Astrocyte of the hippocampus (primary cell): Measurements from ENCODE around the gene TRPV6.

Experiments
- DNase-seq: peaks from one replicate; pipeline ENCODE4 v3.0.0; 2011; ENCODE audit warnings: low read depth, low spot score

Gene TRPV6

DNA sequence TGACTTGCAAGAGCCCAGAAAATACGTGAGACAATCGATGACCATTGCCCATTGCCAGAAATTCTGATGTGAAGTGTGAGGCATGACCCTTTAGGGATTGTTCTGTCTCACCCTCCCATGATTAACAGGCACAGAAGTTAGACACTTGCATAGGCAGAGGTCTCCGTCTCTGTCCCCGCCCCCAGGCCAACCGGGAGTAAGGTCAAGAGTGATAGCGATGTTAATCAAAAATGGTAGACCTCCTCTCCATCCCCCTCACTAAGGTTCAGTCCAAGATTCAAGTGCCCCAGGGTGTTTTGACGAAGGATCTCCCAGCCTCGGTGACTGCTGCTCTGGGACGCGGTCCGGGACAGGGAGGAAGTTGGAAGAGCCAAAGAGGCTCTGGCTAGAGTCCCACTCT, 22.7 kb upstream of the TRPV6 start:
- DNase-seq = no peak

DNA sequence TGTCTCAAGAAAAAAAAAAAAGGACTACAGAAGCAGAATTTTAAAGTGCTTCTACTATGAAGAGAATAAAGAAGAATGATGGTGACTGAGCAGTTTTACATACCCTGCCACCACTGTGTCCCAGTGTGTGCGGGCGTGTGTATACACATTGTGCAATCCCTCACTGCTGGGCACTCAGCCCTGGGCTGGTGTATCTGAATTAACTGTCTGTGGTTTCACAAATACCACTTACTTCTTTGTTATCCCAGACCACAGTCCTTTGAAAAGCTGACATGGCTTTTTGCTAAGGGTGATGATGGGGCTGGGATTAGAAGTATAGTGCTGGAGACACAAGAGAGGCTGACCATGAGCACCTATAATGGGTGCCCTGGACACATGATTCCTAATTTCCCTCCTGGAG, 21.1 kb upstream of the TRPV6 start:
- DNase-seq = no peak

DNA sequence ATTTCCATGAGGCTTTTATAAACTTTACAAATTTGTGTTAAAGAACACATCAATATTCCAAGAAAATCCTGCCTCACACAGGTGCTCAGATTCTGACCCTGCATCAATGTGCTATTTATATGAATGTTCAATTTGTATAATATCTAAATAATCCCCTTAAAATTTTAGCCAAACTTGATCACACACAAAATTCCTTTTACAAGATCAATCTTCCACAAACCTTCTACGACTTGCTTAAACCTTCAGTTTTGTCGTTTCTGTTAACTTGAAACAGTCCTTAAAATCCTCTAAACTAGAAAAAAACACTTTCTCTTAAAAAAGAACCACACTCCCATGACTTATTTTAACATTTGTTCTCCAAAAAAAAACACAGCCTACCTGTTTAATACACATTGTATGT, 20.2 kb upstream of the TRPV6 start:
- DNase-seq = no peak

DNA sequence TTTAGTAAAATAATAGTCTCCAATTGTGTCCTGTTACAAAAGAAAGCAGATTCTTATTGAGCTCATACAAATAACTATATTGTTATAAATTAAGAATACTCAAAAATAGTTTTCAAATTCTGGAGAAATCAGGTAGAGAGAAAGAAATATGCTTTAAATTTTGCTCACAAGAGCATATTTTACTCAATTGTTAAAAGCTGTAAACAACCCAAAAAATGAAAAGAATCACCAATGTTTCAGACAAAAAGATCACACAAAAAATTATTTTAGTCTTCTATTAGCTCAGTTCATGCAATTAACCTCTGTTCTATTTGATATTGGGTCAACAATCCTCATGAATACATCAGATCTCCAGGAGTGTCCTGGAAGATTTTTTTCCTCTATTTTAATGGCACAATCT, 18.6 kb upstream of the TRPV6 start:
- DNase-seq = no peak

DNA sequence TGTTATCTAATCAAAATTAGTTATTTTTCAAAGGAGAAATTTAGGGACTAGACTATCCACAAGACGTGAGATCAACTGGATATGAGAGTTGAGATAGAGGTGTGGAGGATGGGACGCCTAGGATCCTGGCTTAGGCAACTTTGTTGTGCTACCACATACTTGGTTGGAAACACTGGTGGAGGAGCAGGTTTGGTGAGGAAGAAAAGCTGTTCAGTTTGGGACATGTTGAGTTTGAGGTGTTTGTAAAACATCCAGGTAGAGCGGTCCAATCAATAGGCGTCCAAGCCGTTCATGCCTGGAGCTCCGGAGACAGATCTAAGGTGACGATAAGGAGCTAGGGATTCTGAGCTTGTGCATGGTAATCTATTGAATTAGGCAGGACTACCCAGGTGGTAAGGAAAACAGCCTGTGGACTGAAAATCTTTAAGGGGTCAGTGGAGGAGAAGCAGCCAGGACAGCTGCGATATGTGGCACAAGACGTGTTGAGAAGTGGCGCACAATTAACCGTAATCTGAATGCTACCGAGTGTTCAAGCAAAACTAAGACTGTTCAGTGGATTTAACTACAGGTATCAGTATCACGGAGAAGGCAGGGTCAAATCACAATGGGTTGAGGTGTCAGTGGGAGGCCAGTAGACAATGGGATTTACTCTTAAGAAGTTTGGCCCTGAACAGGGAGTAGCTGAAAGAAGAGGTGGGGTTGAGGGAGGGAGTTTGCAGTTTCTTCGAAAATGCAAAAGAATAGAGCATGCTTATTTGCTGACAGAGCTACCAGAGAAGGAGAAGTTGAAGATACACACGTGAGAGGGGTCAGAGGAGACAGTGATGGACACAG, 16.1 kb upstream of the TRPV6 start:
- no peak for DNase-seq

DNA sequence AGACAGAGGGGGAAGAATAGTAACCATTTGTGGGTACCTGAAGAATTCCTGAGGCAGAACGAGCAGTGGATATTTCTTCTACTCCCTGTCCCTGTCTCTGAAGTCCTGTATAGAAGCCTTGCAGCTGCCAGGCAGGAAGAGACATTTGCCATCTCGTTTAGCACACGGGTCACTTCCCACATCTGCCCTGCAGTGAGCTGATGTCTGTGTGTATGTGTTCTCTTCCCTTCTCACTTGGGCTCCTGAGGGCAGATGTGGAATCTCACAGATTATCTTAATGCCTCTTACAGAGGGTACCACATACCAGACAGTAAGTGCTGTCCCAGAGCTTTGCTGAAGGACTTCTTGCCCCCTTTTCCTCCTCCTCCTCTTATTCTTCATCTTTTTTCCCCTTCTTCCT, 14.1 kb upstream of the TRPV6 start:
- no peak for DNase-seq

DNA sequence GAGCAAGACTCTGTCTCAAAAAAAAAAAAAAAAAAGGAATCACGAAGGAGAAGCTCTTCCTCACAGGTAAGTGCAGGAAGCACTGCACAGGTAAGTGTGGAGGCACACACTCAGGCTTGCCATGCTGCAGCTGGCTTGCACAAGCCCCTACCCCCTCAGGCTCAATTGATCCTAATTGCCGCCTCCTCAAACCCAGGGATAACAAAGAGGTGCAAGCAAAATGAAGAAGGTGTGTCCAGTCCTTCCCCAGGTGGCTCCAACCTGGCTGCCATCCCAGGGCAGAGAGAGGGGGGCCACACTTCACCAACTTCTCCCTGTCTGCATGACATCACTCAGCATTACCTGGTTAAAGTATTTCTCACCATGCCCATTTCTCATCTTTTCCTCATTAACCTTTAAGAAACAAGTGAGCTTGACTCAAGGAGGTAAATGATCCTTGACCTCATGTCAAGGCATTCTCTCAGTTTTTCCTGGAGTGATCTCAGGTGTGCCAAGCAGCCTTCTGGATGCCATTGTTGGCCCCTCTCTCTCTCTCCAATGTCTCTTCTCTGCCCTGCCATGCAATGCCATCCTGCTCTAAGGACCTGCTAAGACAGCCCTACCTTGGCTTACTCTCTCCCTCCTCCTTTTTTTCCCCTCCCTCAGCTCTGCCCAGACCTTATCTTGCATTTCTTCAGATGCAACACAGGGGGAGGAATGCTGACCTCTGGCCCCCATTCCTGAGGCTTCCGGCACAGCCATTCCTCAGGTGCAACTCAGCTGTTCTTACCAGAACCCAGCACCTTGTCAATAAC, 13.0 kb upstream of the TRPV6 start:
- no peak for DNase-seq

DNA sequence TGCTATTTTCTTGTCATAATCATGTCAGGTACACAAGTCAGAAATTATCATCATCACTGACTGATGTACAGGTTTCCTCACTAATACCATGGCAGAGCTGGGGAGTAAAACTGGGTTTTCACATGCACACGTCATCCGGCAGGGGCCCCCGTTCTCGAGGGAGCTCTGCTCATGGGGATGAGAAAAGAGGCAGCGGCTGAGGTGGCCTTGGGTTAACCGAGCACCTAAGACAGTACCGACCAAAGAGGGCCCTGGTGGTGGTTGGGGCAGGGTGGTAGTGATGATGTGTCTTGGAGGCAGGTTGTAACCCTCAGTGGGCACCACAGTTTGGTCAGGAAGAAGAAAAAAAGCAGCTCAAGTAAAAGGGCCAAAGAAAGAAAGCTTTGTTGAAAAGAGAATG, 12.1 kb upstream of the TRPV6 start:
- no peak for DNase-seq

DNA sequence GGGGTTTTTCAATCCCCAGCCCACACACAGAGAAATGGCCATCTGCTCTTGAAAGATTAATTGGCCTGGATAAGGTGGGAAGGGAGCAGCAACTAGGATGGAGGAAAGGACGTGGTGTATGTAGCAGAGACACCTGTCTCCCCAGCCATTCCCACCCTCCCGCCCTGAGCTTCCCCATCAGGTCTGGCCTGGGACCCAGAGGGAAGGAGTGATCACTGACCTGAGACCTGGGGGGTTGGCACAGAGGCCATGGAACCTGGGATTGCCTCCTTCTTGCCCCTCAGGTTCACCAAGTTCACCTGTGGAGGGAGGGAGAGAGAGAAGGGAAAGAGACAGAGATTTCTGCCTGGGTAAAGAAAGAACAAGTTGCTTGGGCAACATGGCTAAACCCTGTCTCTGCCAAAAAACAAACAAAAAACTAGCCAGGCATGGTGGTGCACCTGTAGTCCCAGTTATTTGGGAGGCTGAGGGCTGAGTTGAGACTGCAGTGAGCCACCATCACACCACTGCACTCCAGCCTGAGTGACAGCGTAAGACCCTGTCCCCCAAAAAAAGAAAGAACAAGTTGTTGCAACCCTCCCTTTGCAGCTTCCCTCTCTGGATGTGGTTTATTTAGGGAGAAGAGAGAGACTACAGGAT, 11.3 kb upstream of the TRPV6 start:
- DNase-seq = no peak

DNA sequence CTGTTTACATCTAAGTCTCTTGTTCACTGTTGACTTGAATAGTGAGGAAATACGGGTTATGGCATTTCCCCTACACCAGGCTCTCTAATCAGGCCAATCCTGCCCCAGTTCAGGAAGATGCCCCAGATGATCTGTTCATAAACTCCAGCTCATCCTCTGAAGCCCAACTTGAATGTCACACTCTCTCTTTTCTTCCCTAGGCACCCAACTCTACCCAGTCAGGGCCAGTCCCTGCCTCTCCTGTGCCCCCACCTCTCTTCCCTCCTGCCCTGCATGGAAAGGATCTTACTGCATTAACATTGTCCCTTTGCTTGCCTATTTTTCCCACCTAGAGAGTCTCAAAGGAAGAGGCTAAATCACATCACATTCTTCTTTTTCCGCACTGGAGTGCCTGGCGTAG, 10.6 kb upstream of the TRPV6 start:
- no peak for DNase-seq

DNA sequence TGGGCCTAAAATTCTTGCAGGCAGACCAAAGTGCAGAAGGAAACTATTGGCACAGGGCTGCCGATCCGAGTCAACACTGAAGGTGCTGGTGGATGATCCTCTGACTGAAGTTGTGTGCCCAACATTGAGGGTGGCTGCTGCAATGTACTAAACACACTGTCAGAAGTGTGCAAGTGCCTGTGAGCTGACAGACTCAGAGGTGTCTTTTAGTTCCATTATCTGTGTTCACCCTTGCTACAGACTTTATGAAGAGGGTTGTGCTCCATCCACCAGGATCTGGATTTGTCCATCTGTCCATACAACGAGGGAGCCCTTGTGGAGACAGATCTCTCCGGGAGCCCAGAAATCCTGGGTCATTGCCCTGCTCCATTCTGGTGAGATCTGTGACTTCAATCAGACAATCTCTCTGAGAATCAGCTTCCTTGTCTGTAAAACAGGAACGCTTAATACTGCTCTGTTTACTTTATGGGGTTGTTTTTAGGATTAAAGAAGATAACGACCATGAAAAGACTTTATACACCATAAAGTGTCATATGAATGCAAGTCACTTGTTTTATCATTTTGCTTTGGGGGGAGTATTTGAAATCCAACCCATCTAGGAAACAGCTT, 9.5 kb upstream of the TRPV6 start:
- DNase-seq = no peak

DNA sequence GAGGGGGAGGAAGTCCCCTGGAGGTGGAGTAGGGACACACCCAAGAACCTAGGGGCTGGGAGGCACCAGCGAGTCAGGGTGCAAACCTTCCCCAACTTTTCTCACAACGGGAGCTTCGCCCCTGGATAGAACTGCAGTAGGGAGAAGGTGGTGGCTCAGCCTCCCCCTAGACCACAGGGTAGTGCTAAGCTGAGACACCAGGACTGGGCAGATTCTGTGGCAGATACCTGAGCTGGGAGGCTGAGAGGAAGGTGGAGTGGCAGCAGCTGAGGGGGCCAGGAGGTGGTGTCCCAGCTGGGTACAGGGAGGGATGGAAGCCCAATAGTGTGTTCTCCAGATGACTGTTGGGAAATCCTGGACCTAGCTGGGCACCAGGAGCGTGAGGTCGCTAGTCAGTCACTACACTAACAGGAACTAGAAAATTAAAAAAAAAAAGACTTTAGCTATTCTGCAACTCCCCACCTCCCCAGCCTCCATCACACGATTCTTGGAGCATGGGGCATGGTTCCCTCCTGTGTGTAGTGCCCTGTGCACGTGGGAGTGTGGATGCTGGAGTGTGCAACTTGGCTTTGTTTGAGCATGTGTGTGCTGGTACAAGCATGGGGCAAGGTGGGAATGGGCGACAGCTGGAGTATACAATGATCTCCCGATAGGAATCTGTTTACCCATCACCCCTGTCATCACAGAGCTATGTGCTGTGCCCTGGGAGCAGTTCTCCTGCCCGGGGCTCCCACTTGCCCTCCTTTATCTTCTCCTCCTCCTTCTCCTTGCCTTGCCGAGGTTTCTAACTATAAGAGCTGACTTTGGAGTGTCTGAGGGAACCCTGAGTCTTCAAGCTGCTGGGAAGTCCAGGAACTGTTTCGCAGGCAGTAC, 8.8 kb upstream of the TRPV6 start:
- DNase-seq = no peak

DNA sequence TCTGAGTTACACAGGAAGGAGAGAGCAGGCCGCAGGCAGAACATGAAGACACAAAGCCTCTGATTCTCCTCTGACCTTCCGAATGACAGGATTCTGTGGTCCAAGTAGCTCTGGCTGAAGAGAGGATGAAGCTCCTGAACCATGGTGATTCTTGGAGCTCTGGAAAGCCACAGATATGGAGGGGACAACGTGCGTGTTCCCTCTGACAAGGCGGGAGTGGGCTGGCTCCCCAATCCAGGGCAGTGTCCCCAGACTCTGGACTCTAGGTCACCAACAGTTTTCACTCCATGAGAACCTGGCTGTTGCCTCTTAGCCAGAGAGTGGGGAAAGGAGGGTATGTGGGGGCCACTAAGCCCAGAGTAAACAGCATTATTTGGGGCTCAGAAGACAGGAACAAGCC, 7.4 kb upstream of the TRPV6 start:
- no peak for DNase-seq

DNA sequence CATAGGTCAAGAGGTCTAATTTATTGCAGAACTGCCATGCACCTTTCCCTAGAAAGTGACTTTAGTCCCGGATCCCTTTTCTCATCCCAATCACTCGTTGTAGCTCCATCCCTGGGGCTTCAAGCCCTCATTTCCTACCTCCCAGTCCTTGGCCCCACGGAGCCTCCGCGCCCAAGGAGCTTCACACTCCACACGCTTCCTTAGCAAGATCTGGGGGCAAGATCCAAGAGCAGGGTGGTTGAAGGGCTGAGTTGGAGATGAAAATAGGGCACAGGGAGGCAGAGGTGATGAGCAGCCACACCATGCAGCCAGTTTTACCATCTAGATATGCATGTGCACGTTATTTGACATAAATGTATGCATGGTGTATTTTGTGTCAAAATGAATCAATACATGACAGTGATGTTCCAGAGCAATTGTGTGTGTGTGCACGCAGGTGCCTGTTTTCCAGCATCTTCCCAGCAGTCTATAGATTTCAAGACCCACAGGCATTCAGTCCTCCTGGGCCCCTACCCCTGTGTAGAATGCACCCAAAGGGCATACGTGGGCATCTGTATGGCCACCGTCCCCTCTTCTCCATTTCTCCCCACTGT, 6.0 kb upstream of the TRPV6 start:
- no peak for DNase-seq

DNA sequence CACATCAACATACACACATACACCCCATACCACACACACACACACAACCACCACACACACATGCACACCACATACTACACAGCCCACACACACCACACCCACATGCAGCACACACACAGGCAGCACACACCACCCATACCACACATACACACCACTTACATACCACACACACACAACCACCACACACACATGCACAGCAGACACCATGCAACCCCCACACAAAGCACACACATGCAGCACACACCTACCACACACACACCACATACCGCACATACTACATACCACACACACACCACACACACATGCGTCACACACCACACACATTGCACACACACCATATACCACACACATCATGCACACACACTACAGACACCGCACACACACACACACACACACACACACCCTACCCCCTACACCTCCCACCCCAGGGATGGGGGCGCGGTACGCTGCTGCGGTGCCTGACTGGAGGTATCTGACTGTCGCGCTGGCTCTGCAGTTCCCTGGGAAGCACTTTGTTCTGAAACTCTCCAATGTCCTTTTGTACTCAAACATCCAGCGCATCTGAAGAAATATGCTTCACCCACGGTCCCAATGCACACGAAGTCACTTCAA, 5.4 kb upstream of the TRPV6 start:
- DNase-seq = no peak

DNA sequence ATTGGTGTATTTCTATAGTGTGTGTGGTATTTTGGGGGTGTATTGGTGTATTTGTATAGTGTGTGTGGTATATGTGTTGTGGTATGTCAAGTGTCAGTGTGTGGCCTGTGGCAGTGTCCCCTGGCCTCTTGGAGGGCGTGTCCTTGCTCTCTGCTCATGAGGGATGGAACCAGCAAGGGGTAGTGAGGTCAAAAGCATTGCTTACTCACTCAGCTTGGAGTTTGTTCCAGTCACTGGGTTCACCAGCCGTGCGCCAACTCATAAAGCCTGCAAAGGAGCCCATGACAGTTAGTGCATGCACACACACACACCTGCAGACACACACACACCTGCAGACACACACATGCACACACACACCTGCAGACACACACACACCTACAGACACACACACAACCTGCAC, 4.3 kb upstream of the TRPV6 start:
- DNase-seq = no peak

DNA sequence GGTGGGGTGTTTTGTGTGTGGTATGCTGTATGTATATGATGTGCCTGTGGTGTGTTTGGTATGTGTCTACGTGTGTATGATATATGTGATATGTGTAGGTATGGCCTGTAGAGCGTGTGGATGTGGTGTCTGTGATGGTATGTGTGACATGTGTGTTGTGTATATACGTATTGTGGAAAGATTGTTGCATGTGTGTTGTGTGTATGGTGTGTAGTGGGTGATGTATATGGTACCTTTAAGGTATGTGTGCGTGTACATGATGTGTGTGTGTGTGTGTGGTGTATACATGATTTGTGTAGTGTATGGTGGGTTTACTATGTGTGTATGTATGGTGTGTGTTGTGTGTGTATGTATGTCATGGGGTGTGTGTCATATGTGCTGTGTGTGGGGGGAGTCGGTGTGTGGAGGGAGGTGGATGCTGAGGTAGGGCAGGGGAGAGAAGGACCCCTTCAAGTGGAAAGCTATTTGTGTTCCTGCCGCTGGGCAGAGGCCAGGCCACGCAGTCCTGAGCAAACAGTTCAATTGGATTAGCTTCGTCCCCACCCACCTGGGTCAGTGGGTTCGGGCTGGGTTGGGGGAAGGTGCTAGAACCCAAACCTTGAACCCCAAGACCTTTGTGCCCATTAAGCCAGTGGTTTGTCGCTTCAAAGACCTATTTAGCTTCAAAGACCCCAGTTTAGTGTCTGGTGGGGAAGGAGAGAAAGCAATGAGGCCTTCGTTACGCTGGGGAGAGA, 1.9 kb upstream of the TRPV6 start:
- DNase-seq = no peak

DNA sequence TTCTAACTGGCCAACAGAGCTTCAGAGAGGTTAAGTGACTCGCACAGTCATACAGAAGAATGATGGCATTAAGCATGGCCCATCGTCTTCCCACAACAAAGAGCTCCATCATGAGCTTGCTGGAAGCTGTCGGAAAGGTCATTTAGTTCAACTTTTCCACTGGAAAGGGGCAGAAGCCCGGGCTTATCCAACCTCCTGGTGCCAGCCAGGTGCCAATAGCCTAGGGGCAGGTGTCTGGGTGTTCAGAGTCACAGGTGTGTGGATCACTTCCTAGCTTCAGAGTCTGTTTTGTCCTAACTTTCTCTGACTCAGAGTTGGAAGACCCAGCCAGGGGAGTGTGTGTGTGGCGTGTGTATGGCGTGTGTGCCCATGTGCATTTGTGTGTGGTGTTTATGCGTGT, 1.3 kb upstream of the TRPV6 start:
- DNase-seq = no peak

DNA sequence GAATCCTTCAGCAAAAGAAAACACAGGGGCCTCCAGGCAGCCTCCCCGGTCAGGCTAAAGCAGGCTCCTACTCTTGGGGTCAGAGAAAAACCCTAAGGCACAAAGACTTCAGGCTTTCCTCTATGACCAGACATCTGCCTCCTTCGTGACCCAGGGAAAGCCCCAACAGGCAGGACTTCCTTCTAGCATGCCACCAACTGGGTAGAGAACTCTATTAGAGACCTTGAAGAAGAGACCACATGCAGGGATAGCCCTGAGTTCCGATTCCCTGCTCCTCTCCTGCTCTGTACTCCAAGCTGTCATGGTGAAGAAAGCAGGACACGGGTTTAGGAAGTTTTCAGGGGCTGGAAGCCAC, 1.3 kb downstream of the TRPV6 start:
- DNase-seq = no peak
